HG02884 (cell line): ENCODE data around the gene KDM1B.
"Not testable (repeated sequence)": the region's sequence is repeated elsewhere in the genome, so short reads cannot be mapped to it uniquely, and the experiment has no call there.

Experiments
- ATAC-seq: cut with Tn5 transposase; IDR thresholded peaks from one replicate; pipeline ENCODE4 v1.9.1; 2021; ENCODE audit warnings: mild to moderate bottlenecking, moderate library complexity; ENCODE audit not compliant: unreplicated experiment

KDM1B gene

GRCh38 chr6:18151391-18151790 is 3.8 kb upstream of the KDM1B start:
- not testable (repeated sequence) for ATAC-seq

GRCh38 chr6:18151801-18152200 is 3.4 kb upstream of the KDM1B start:
- no peak for ATAC-seq

- ATAC-seq = no peak
Observed at GRCh38 chr6:18153311-18153703, 1.9 kb upstream of the KDM1B start.

GRCh38 chr6:18154507-18155149 is 594 bp upstream of the KDM1B start, which contains the start of gene TPMT:
Gene TPMT, minus strand, starts transcription at chr6:18155077. Its CDS starts 5,950 bp downstream, at chr6:18149127.
- ATAC-seq = peak; percentile 39

GRCh38 chr6:18155864-18156421 is 721 bp downstream of the KDM1B start:
- peak; percentile 37 for ATAC-seq

- ATAC-seq = no peak
Observed at GRCh38 chr6:18160911-18161310, 5.7 kb downstream of the KDM1B start.

- no peak for ATAC-seq
Observed at GRCh38 chr6:18161431-18161830, 6.2 kb downstream of the KDM1B start.

GRCh38 chr6:18162401-18162800 is 7.2 kb downstream of the KDM1B start:
- ATAC-seq = no peak

GRCh38 chr6:18165751-18166150 is 10.5 kb downstream of the KDM1B start:
- ATAC-seq = no peak

GRCh38 chr6:18166312-18167036 is 11.3 kb downstream of the KDM1B start:
- no peak for ATAC-seq

GRCh38 chr6:18168264-18168663 is 13.0 kb downstream of the KDM1B start:
- ATAC-seq = no peak

- ATAC-seq = no peak
Observed at GRCh38 chr6:18171871-18172270, 16.6 kb downstream of the KDM1B start.

GRCh38 chr6:18176198-18176597 is 21.0 kb downstream of the KDM1B start:
- not testable (repeated sequence) for ATAC-seq

GRCh38 chr6:18177286-18177965 is 22.2 kb downstream of the KDM1B start:
- ATAC-seq = no peak

- ATAC-seq = no peak
Observed at GRCh38 chr6:18178960-18179615, 23.9 kb downstream of the KDM1B start.

GRCh38 chr6:18179770-18180356 is 24.6 kb downstream of the KDM1B start:
- ATAC-seq = no peak

GRCh38 chr6:18182568-18182967 is 27.3 kb downstream of the KDM1B start:
- no peak for ATAC-seq

GRCh38 chr6:18183766-18184165 is 28.5 kb downstream of the KDM1B start:
- no peak for ATAC-seq

GRCh38 chr6:18185624-18186023 is 30.4 kb downstream of the KDM1B start:
- ATAC-seq = no peak

GRCh38 chr6:18186033-18186432 is 30.8 kb downstream of the KDM1B start:
- no peak for ATAC-seq
